Activated T-cell treated with anti-CD3 and anti-CD28 coated beads, Interleukin-2, amount 50 U/mL, for 48 hours (primary cell): ENCODE results near the gene SRI.

Experiments
- DNase-seq, 2 experiments: peaks; one replicate each; pipeline ENCODE4 v3.0.0-alpha.2; 2020

SRI gene

DNA sequence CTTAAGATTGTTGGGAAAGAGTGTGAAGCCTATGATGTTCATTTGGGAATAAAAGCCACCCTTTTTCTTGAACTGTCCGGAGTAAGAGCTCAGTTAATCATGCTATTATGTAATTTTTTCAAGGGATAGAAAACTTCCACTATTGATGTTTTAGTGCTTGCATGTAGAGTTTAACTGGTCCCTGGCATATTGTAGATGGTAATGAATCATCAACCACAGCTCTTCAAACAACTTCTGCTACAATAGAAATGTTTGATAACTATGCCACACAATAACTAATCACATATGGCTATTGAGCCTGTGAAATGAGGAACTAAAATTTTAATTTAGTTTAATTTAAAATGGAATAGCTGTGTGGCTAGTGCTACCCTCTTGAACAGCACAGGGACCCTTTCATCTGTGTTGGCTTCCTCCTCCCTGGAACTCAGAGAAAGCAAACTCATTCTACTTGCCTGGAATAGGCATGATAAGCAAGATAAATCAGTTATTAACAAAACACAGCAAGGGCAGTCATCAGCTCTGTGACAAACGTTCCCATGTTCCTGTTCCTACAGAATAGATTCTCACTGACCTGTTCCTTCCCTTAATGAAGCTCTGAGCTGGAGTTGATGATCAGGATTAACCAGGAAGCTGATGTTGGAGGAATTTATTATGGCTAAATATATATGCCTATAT lies 4.9 kb upstream of the SRI start:
- DNase-seq, result no peak

DNA sequence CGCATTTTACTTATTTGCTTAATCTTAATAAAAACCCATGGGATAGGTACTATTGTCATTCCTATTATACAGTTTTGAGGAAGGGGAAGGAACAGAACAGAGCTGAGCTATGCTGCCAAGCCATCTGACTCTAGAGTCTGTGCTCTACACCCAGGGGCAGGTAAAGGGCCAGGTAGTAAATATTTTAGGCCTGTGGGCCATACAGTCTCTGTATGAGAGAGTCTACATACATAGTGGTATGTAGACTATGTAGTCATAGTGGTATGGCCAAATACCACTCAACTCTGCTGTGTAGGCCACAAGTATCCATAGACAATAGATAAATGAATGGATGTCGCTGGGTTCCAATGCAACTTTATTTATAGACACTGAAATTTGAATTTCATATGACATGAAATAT lies 3.4 kb upstream of the SRI start:
- no peak for DNase-seq

DNA sequence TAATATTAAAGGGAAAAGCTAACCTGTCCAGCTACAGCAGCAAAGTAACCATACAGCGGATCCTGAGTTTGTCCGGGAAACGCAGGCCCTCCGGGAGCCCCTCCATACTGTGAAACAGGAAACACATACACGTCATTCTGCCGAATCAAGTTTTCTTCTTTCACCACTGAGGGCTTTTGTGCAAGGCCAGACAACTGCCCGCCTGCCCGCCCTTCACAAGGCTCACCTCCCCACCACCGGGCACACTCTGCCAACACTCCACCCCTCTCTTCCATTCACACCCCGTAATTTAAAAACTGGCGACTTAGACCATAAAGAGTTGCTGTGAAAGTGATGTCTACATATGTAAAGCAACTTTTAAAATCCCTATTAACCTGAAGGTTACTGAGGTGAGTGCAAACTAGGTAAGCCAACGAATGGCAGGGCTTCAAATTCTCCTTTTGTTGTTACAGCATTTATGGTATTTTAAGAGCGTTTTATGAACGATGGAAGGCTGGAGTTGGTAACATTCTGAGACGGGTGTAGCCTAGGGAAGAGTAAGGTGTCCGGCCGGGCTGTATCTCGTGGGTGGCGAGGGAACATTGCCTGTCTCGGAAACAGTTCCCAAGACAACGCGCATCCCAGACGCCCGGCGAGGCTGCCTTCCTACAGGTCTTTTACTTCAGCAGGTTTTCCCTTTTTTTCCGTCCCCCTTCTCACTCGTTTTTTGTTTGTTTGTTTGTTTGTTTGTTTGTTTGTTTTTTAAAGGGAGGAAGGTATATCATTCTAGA lies 817 bp downstream of the SRI start:
- DNase-seq, result peak; percentile 44 to 56

DNA sequence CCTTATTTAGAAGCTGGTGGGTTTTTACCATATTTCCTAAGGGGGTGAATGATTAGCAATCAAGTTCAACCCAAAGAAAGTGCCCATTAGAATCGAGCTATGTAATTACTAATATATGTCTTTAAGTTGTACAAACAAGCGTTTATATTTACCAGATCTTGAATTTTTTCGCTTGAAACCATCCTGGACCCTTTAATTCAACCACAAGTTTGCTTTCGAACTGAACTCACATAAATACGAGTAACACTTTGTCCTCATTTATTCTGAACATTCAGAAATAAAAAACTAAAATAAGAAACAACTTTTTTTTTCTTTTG lies 1.5 kb downstream of the SRI start:
- no peak for DNase-seq

DNA sequence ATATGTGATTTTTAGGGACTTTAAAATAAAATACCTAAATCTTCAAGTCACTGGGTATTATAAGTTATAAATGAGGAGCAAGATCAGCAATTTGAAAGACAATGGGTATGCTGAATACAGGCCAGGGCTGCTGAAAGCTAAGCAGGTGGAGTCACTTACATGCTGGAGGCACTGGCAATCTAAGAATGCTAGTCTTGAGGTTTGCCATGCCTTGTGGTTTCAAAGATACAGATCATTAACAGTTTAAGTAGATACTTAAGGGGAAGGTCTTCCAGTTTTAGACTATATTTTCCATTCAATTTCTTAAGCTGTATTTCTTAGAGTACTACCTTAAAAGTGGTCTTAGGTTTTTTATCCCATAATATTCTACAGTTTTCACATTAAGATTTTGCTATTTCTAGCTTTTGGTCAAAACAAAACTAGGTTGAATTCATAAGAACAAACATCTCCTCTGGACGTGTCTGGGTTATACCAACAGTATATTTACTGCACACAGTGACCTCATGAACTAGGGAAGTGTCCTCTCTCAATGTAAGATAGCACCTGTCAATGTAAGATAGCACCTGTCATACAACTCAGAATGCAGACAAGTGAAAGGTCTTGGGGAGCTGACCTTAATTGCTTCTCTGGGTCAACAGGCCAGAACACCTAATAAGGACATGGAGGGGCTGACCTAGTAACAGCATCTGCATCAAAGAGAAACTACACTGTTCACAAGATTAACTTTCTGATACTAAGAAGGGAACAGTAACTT lies 2.0 kb downstream of the SRI start:
- no peak for DNase-seq

- no peak for DNase-seq
These were observed 3.6 kb downstream of the SRI start for GRCh38 chr7:88216276-88216675.

DNA sequence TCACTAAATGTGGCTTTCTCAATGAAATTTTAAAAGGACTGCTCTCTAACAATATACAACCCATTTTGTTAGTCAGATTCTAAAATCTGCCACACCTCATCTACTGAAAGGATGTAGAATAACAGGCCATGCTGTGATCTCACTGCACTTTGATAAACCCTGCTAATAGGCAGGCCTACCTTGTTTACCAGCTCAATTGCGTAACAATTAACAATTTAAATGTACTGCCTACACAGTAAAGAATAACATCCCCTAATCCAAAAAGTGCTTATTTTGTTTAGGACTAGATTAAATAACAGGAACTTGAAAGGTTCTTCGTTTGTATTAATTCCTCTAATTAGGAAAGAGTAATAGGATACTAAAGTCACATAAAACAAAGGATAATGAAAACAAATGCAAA lies 4.5 kb downstream of the SRI start:
- no peak for DNase-seq

- no peak for DNase-seq
These were observed 5.4 kb downstream of the SRI start for GRCh38 chr7:88214456-88214855.

DNA sequence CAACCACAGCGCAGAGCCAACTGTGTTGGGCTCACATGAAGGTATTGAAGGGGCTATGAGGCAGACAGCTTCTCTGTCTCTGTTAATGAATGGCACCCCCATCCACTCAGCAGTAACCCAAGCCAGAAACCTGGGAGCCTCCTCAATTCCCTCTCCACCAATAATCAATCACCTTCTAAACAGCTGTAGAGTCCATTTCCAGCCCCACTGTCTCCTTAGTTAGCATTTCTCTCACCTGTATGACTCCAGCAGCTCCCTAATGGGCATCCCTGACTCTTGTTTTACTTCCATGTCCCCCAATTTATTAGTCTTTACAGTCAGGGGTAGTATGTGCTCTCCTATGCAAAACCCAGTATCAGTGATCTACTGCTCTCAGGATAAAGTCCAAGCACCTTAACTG lies 6.9 kb downstream of the SRI start:
- no peak for DNase-seq

DNA sequence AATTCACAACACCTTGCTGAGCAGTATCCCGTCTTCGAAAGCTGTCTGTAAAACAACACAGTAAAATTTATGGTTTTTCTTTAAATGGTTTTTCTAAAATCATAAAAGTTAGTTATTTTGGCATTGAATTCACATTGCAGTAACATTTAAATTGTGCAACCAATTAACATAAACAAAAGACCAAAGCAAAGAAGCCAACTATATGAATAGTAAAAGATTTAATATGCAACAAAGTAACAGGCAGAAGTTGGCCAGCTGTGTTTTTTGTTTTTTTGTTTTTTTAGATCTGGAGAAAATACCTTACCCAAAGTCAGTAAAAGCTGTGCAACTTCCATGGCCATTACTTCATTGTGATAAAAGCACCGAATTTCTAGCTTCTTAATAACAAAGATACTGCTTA lies 11.3 kb downstream of the SRI start:
- DNase-seq, result no peak

- DNase-seq, result no peak
These were observed 13.6 kb downstream of the SRI start for GRCh38 chr7:88206254-88206653.

- no peak for DNase-seq
These were observed 14.7 kb downstream of the SRI start for GRCh38 chr7:88205179-88205578.

DNA sequence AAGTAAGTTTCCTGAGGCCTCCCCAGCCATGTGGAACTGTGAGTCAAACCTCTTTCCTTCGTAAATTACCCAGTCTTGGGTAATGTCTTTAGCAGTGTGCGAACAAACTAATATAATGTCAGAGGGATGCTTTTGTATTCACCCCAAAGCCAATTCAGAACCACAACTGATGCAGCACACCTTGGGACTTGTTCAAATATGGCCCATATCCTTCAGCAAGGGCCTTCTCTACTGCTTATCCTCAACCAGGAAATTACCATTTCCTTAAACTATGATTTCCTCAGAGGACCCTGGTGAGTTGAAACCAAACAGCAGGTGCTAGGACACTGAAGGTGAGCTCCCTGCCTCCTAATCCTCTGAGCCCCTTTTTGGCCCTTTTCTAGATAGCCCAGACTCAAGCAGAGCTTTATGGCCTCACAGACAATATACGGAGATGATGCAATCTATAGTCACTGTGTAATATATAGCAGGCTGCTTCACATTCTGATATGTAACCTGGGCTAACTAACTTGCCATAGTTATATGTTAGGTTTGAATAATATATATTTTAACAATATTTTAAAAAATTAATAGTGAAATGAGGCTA lies 15.2 kb downstream of the SRI start:
- no peak for DNase-seq

- DNase-seq, result no peak
These were observed 16.4 kb downstream of the SRI start for GRCh38 chr7:88203401-88203800.

GRCh38 chr7:88202799-88203198 lies 17.0 kb downstream of the SRI start:
- no peak for DNase-seq

DNA sequence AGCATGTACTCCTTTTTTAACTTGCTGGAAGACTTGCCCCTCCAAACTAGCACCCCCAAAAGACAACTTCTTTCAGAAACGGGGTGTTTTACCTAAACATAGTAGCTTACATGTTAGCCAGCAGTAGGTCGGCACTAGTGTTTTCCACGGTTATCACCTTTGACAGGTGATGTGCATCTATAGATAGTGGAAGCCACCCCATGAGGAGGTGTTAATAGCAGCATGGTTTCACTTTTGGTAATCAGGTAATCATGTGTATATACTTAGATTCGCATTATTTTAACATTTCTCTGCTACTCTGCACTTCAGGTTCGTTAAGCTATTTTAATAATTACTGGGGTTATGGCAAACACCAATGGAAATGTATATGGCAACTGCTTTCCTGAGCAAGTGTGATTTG lies 17.6 kb downstream of the SRI start:
- no peak for DNase-seq

GRCh38 chr7:88201305-88201704 lies 18.5 kb downstream of the SRI start:
- no peak for DNase-seq

DNA sequence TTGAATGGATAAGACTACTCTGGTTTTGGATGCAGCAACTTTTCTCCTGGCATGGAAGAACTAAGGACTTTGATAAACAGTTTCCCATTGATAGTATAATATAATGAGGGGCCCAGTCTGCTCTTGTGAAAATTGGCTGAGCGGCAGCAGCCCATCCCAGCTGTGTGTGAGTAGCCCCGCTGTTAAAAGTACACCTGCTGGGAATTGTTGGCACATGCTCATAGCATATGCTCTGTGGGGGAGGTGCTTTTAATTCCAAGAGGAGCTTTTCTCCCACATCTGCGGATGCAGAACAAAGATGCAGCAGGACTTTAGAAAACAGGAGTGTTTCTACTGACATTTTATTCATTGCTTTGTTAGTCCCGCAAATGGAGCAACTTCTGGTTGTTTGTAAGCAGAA lies 19.0 kb downstream of the SRI start:
- no peak for DNase-seq

DNA sequence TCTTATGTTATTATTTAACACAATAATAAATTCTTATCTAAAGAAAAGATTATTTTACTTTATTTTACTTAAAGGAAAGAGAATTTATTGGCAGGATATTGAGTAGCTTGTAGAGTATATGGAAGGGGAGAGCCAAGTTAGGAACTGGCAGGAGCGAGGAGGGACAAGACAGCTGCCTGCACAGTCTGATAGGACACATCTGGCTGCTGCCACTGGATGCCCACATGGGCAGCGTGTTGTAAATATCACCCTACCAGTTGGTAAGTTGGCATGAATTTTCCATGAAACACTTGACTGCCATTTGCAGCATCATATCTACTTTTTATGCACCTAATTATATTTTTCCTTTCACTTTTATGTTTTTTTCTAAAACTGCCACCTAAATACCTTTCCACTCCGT lies 19.6 kb downstream of the SRI start:
- no peak for DNase-seq

- no peak for DNase-seq
These were observed 27.9 kb downstream of the SRI start for GRCh38 chr7:88191911-88192310.

GRCh38 chr7:88185650-88186049 lies 34.2 kb downstream of the SRI start:
- DNase-seq, result no peak

GRCh38 chr7:88184848-88185304 lies 35.0 kb downstream of the SRI start:
- peak in 1 of 2 experiments; percentile 24 for DNase-seq

DNA sequence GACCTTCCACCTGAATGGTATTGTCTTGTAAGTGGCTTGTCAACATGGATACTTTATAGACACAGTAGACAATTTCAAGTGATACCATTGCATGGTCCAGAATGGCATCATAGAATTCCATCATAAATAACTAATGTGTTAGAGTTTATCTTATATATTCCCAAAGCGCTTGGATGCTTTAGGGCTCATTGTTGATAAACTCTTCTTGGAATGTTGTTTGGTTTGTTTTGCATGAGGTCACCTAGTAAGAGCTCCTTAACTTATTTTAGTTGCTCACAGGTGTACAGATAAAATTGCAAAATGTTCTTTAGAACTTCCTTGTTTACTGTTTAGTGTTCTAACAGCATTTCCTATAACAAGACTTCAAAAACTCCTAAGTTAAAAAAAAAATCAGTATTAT lies 36.8 kb downstream of the SRI start:
- no peak for DNase-seq

GRCh38 chr7:88176190-88176589 lies 43.6 kb downstream of the SRI start:
- no peak for DNase-seq
